H1 (cell line): ENCODE results near the gene USP49. TPM values are rescaled to one million over a fixed set of nuclear protein-coding genes. Genes with fewer than 3 reads are reported as not detected.

Experiments
- CTCF ChIA-PET: fragments of 300-600 bp; sonication (Branson Sonifier 250); formaldehyde crosslinking; loops from one replicate; lab custom pipeline; 2021; ENCODE audit not compliant: partially characterized antibody; lab: Charles Lee
- POLR2A ChIA-PET: fragments of 300-600 bp; sonication (Branson Sonifier 250); formaldehyde crosslinking; loops from one replicate; lab custom pipeline; 2021; ENCODE audit warnings: inconsistent platforms; ENCODE audit not compliant: partially characterized antibody; lab: Charles Lee
- DNase-seq, 2 experiments: peaks; one replicate each; pipeline versions ENCODE4 v3.0.0 to v3.0.0-alpha.2; 2010 to 2022; ENCODE audit warnings: low spot score in 2 of 2, low read depth in 1 of 2, mixed read lengths in 1 of 2
- FAIRE-seq: peaks from 2 replicates; lab custom pipeline; 2011; peaks lifted over from hg19 to GRCh38; lab: Jason Lieb, UNC
- H2AFZ ChIP-seq: 2 replicates; pipeline ENCODE4 v1.8.1; 2012; ENCODE audit warnings: low read length, inconsistent platforms
- H2AK5ac ChIP-seq: 2 replicates; pipeline ENCODE4 v1.6.1; 2013; ENCODE audit warnings: low read depth, low read length
- H2BK120ac ChIP-seq: replicated peaks from 2 replicates; pipeline ENCODE3; 2013; ENCODE audit warnings: low read depth, low read length, inconsistent platforms
- H2BK12ac ChIP-seq: 2 replicates; pipeline ENCODE4 v1.6.1; 2013; ENCODE audit warnings: low read depth, low read length
- H2BK15ac ChIP-seq: 2 replicates; pipeline ENCODE4 v1.6.1; 2013; ENCODE audit warnings: low read length
- H2BK20ac ChIP-seq: 2 replicates; pipeline ENCODE4 v1.6.1; 2013; ENCODE audit warnings: low read length
- H2BK5ac ChIP-seq: 2 replicates; pipeline ENCODE4 v1.6.1; 2013; ENCODE audit warnings: low read depth, low read length
- H3K14ac ChIP-seq: 2 replicates; pipeline ENCODE4 v1.6.1; 2013; ENCODE audit warnings: inconsistent platforms; ENCODE audit not compliant: insufficient read length
- H3K18ac ChIP-seq: 2 replicates; pipeline ENCODE4 v1.6.1; 2013; ENCODE audit warnings: low read length; ENCODE audit errors: extremely low read depth
- H3K23ac ChIP-seq: 2 replicates; pipeline ENCODE4 v1.6.1; 2013; ENCODE audit warnings: inconsistent platforms; ENCODE audit not compliant: insufficient read length
- H3K23me2 ChIP-seq: 2 replicates; pipeline ENCODE4 v1.6.1; 2013; ENCODE audit warnings: low read depth, low read length
- H3K27ac ChIP-seq: 2 replicates; pipeline ENCODE4 v1.6.1; 2011; ENCODE audit warnings: low read depth, low read length, inconsistent platforms
- H3K27me3 ChIP-seq, 4 experiments: replicated peaks in 1 of 4; 1 replicate in 1 of 4; 2 replicates in 3 of 4; pipeline versions ENCODE4 v1.6.1 to v1.8.1; 2011 to 2013; ENCODE audit warnings: low read length in 3 of 4, mild to moderate bottlenecking in 3 of 4, inconsistent platforms in 2 of 4, mixed read lengths in 2 of 4, moderate library complexity in 1 of 4; ENCODE audit not compliant: control insufficient read depth in 3 of 4, insufficient read depth in 3 of 4; ENCODE audit errors: extremely low read depth in 1 of 4
- H3K36me3 ChIP-seq, 4 experiments: 2 replicates each; pipeline versions ENCODE4 v1.6.1 to v1.8.1; 2011 to 2013; ENCODE audit warnings: mild to moderate bottlenecking in 4 of 4, low read length in 3 of 4, moderate library complexity in 2 of 4, control low read depth in 1 of 4, inconsistent platforms in 1 of 4; ENCODE audit not compliant: insufficient read depth in 4 of 4, control insufficient read depth in 2 of 4
- H3K4ac ChIP-seq: replicated peaks from 2 replicates; pipeline ENCODE3; 2013; ENCODE audit warnings: low read length, low read depth, mixed read lengths, inconsistent platforms; ENCODE audit not compliant: insufficient read length
- H3K4me1 ChIP-seq, 4 experiments: replicated peaks in 1 of 4; 1 replicate in 1 of 4; 2 replicates in 3 of 4; pipeline versions ENCODE4 v1.6.1 to v1.8.1; 2011 to 2013; ENCODE audit warnings: low read length in 3 of 4, inconsistent platforms in 2 of 4, mixed read lengths in 1 of 4; ENCODE audit not compliant: insufficient read depth in 4 of 4, control insufficient read depth in 3 of 4
- H3K4me2 ChIP-seq, 2 experiments: 2 replicates each; pipeline versions ENCODE4 v1.6.1 to v1.8.1; 2011 to 2013; ENCODE audit warnings: low read depth in 2 of 2, low read length in 2 of 2, control low read depth in 1 of 2, inconsistent platforms in 1 of 2, mild to moderate bottlenecking in 1 of 2; ENCODE audit not compliant: insufficient read depth in 1 of 2
- H3K4me3 ChIP-seq, 4 experiments: fragments of 200-600, 300-600 bp in 1 of 4; sonication (generic), shearing (Covaris generic), sonication (Bioruptor Twin) in 1 of 4; 2 replicates each; pipeline versions ENCODE4 v1.5.1 to v1.8.1; 2011 to 2016; ENCODE audit warnings: low read length in 4 of 4, low read depth in 3 of 4, control low read depth in 2 of 4, inconsistent platforms in 2 of 4, mild to moderate bottlenecking in 2 of 4, mixed read lengths in 1 of 4, moderate library complexity in 1 of 4; ENCODE audit not compliant: insufficient read depth in 2 of 4; ENCODE audit errors: extremely low read depth in 1 of 4
- H3K56ac ChIP-seq: replicated peaks from 2 replicates; pipeline ENCODE3; 2013; ENCODE audit warnings: low read depth, mild to moderate bottlenecking, mixed read lengths, low read length, inconsistent platforms; ENCODE audit not compliant: insufficient read length
- H3K79me1 ChIP-seq: 2 replicates; pipeline ENCODE4 v1.6.1; 2013; ENCODE audit warnings: low read depth, low read length, control low read depth
- H3K79me2 ChIP-seq, 2 experiments: 2 replicates each; pipeline versions ENCODE4 v1.6.1 to v1.8.1; 2012 to 2013; ENCODE audit warnings: low read length in 2 of 2, mild to moderate bottlenecking in 2 of 2, inconsistent platforms in 1 of 2; ENCODE audit not compliant: insufficient read depth in 2 of 2, control insufficient read depth in 1 of 2
- H3K9ac ChIP-seq, 4 experiments: replicated peaks in 1 of 4; 1 replicate in 1 of 4; 2 replicates in 3 of 4; pipeline versions ENCODE4 v1.6.1 to v1.8.1; 2011 to 2013; ENCODE audit warnings: low read depth in 3 of 4, low read length in 3 of 4, control low read depth in 2 of 4, mild to moderate bottlenecking in 2 of 4, moderate library complexity in 2 of 4, inconsistent platforms in 1 of 4; ENCODE audit errors: extremely low read depth in 1 of 4
- H3K9me3 ChIP-seq, 2 experiments: 2 replicates each; pipeline versions ENCODE4 v1.6.1 to v1.8.1; 2012 to 2013; ENCODE audit warnings: mild to moderate bottlenecking in 2 of 2, moderate library complexity in 2 of 2, control low read depth in 1 of 2, inconsistent platforms in 1 of 2, low read depth in 1 of 2, low read length in 1 of 2, mixed read lengths in 1 of 2; ENCODE audit not compliant: insufficient read depth in 2 of 2
- H4K20me1 ChIP-seq, 2 experiments: replicated peaks in 1 of 2; 2 replicates each; pipeline versions ENCODE3 to v1.8.1; 2011 to 2013; ENCODE audit warnings: inconsistent platforms in 2 of 2, low read length in 2 of 2, mild to moderate bottlenecking in 1 of 2; ENCODE audit not compliant: insufficient read depth in 2 of 2, control insufficient read depth in 1 of 2
- H4K5ac ChIP-seq: 2 replicates; pipeline ENCODE4 v1.6.1; 2013; ENCODE audit warnings: low read length, low read depth, mixed read lengths, inconsistent platforms; ENCODE audit not compliant: insufficient read length
- H4K8ac ChIP-seq: 2 replicates; pipeline ENCODE4 v1.8.0; 2013; ENCODE audit warnings: mild to moderate bottlenecking, moderate library complexity, low read length, inconsistent platforms; ENCODE audit not compliant: insufficient read depth; ENCODE audit errors: extremely low read depth
- H4K91ac ChIP-seq: replicated peaks from 2 replicates; pipeline ENCODE3; 2013; ENCODE audit warnings: low read length, mixed read lengths, inconsistent platforms; ENCODE audit not compliant: insufficient read length
- BCL11A ChIP-seq, 2 experiments: IDR thresholded peaks; one replicate each; pipeline ENCODE4 v1.6.1; 2011; ENCODE audit warnings: low read depth in 2 of 2, low read length in 2 of 2, mild to moderate bottlenecking in 2 of 2
- BRCA1 ChIP-seq: IDR thresholded peaks from 2 replicates; pipeline ENCODE4 v1.6.1; 2012; ENCODE audit warnings: low read depth, low read length, improper control_type of control experiment
- CHD2 ChIP-seq: IDR thresholded peaks from 2 replicates; pipeline ENCODE4 v1.6.1; 2012; ENCODE audit warnings: low read length, improper control_type of control experiment
- GTF2F1 ChIP-seq: IDR thresholded peaks from 2 replicates; pipeline ENCODE4 v1.6.1; 2012; ENCODE audit warnings: low read depth, low read length, improper control_type of control experiment, borderline replicate concordance
- HDAC2 ChIP-seq, 2 experiments: fragments of 300-600 bp in 1 of 2; sonication (generic) in 1 of 2; IDR thresholded peaks; 2 replicates each; pipeline ENCODE4 v1.6.1; 2011 to 2012; ENCODE audit warnings: low read depth in 2 of 2, low read length in 2 of 2, mild to moderate bottlenecking in 2 of 2, moderate library complexity in 2 of 2, borderline replicate concordance in 1 of 2, inconsistent platforms in 1 of 2
- PHF8 ChIP-seq: fragments of 200-600 bp; sonication (generic); conservative IDR thresholded peaks from 2 replicates; pipeline ENCODE4 v1.7.1; 2012; ENCODE audit warnings: low read depth, mild to moderate bottlenecking, inconsistent platforms, low read length, moderate library complexity
- POLR2A ChIP-seq, 2 experiments: IDR thresholded peaks; 1 replicate in 1 of 2; 2 replicates in 1 of 2; pipeline ENCODE4 v1.6.1; 2011; ENCODE audit warnings: low read depth in 2 of 2, low read length in 2 of 2, mild to moderate bottlenecking in 2 of 2; ENCODE audit errors: control extremely low read depth in 1 of 2
- POLR2AphosphoS5 ChIP-seq: IDR thresholded peaks from 2 replicates; pipeline ENCODE4 v1.6.1; 2011; ENCODE audit warnings: low read depth, low read length
- SIRT6 ChIP-seq: IDR thresholded peaks from one replicate; pipeline ENCODE4 v1.7.1; 2012; ENCODE audit warnings: low read length, inconsistent platforms
- ZNF274 ChIP-seq: IDR thresholded peaks from 2 replicates; pipeline ENCODE4 v1.7.0; 2012; ENCODE audit warnings: low read length, borderline replicate concordance; ENCODE audit errors: extremely low read depth
- WGBS, 2 experiments: shearing (Covaris generic) in 1 of 2; methylation state at CpG; one replicate each; pipeline versions ENCODE4 v1.1.6 to v1.1.7; 2013 to 2015; ENCODE audit warnings: low lambda C conversion rate in 2 of 2, mixed read lengths in 2 of 2, inconsistent platforms in 1 of 2, low coverage in 1 of 2, missing lambda C conversion rate in 1 of 2; ENCODE audit not compliant: insufficient replicate concordance in 2 of 2, insufficient coverage in 1 of 2, insufficient read length in 1 of 2; ENCODE audit errors: extremely low coverage in 1 of 2, missing lambda C conversion rate in 1 of 2; 5-methylcytosine and 5-hydroxymethylcytosine counted together
- polyA plus RNA-seq, 7 experiments: library from polyadenylated mRNA; depleted of rRNA in 3 of 7; stranded (reverse) in 5 of 7; unstranded in 2 of 7; fragments of >200 nt in 5 of 7; fragments of 200-250 nt in 2 of 7; gene quantifications; 1 replicate in 5 of 7; 2 replicates in 1 of 7; 4 replicates in 1 of 7; pipeline versions ENCODE4 v1.2.1 to v1.2.3, GENCODE V29; 2011 to 2013; ENCODE audit warnings: missing spikeins in 2 of 7, mixed read lengths in 2 of 7
- total RNA-seq: library from RNA; stranded (reverse); fragmentation: NEBNext Ultra II Directional; extraction: Animal tissue kit (Norgen Biotek cat#: 25700); gene quantifications from 2 replicates; pipeline ENCODE4 v1.2.1, GENCODE V29; 2021

The USP49 gene
- total and polyA plus RNA-seq, 2 of the 8 experiments (the other 6 are each of a cell fraction or from before 2014, with no cell fraction given): 6.9 to 24.4 TPM

DNA sequence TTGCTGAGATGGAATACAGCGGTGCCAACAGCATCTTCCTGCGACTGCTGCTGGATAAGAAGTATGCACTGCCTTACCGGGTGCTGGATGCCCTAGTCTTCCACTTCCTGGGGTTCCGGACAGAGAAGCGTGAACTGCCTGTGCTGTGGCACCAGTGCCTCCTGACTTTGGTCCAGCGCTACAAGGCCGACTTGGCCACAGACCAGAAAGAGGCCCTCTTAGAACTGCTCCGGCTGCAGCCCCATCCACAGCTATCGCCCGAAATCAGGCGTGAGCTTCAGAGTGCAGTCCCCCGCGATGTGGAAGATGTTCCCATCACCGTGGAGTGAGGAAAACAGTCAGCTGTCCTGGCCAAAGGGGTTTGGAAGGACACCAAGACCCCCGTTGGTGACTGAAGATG is 37.2 kb upstream of the USP49 start:
- no peak overlapping the region for H2BK15ac ChIP-seq
- H4K91ac ChIP-seq: no peak overlapping the region
- peaks cover 0 to 3% (median 0%) of the 10 kb centered on the region in 4 experiments; a peak in 2 of 7 replicates for H3K4me1 ChIP-seq
- CTCF ChIA-PET: interaction anchor here (1.3 to 13.7 kb wide), 3 partner anchors 11 to 112 kb away, joined by 4 to 219 read pairs (median 27); partner anchors contain the start of genes BYSL and MED20
- no peak overlapping the region for H3K56ac ChIP-seq
- no peak overlapping the region for H3K4me2 ChIP-seq
- FAIRE-seq (no peak), DNase-seq (no peak)
- no peak overlapping the region for H3K4ac ChIP-seq
- H4K5ac ChIP-seq: no peak overlapping the region
- H3K36me3 ChIP-seq: peaks cover 52 to 79% (median 71%) of the 10 kb centered on the region in 4 experiments
- no peaks in the 10 kb centered on the region; the same call in none of the 2 replicates for H3K79me1 ChIP-seq
- H2BK120ac ChIP-seq: no peak overlapping the region
- no peak overlapping the region for H3K14ac ChIP-seq
- WGBS, 2 experiments: 90% methylated on average over 15 of the region's 15 CpGs; no CpG with 5 or more reads in 1 of the 2 experiments
- no peak overlapping the region for H3K27ac ChIP-seq
- no peak overlapping the region for H3K9ac ChIP-seq
- 0 out of 2 replicates have a peak, but pooled peaks have one; percentile 12 for TF ChIP-seq POLR2AphosphoS5
- no peak for TF ChIP-seq PHF8
- TF ChIP-seq CHD2: no peak
- peak in 1 of 2 experiments; percentile 37; a peak in 1 of 3 replicates for TF ChIP-seq POLR2A (IDR thresholded peaks at IDR 0.05; ENCODE audit: control extremely low read depth in 1 of 2, low read depth in 2 of 2, low read length in 2 of 2)
- TF ChIP-seq BCL11A (IDR thresholded peaks at IDR 0.05; ENCODE audit: low read depth in 2 of 2, low read length in 2 of 2): no peak
- no peak for TF ChIP-seq ZNF274
- TF ChIP-seq HDAC2 (IDR thresholded peaks at IDR 0.05; ENCODE audit: borderline replicate concordance in 1 of 2, low read depth in 2 of 2, low read length in 2 of 2): no peak
- TF ChIP-seq BRCA1: no peak
- no peak for TF ChIP-seq GTF2F1
- no peak for TF ChIP-seq SIRT6
- H2AFZ ChIP-seq: no peak overlapping the region
- no peak overlapping the region for H3K18ac ChIP-seq
- no peak overlapping the region for H2BK20ac ChIP-seq
- no peak overlapping the region for H3K23ac ChIP-seq
- POLR2A ChIA-PET: interaction anchor here (1.1 to 16.6 kb wide), 3 partner anchors 6 to 113 kb away, joined by 3 to 235 read pairs (median 157); partner anchors contain the start of genes BYSL, MED20 and TAF8
- H3K23me2 ChIP-seq: no peaks in the 10 kb centered on the region
- no peaks in the 10 kb centered on the region for H3K9me3 ChIP-seq
- no peak overlapping the region for H3K4me3 ChIP-seq
- H2AK5ac ChIP-seq: no peak overlapping the region
- H4K8ac ChIP-seq: no peak overlapping the region
- no peaks in the 10 kb centered on the region for H3K27me3 ChIP-seq
- no peak overlapping the region for H2BK5ac ChIP-seq
- H4K20me1 ChIP-seq: peaks cover 2 to 10% of the 10 kb centered on the region in 2 experiments
- peaks cover 0 to 4% of the 10 kb centered on the region in 2 experiments; a peak in 1 of 4 replicates for H3K79me2 ChIP-seq
- no peak overlapping the region for H2BK12ac ChIP-seq
